Tibial nerve (tissue), 4 donors: Measurements from ENCODE around the gene RTL5. TPM values are rescaled to one million over a fixed set of nuclear protein-coding genes. Genes with fewer than 3 reads are reported as not detected.

Source experiments
- DNase-seq, 2 donors: peaks; one replicate each; pipeline ENCODE4 v3.0.0-alpha.2; 2019; ENCODE audit warnings: low spot score in 2 of 2
- H3K27ac ChIP-seq, 4 donors: fragments of 200-600 bp; sonication (generic) in 3 of 4; one replicate each; pipeline ENCODE4 v1.5.1; 2017 to 2019; ENCODE audit warnings: mild to moderate bottlenecking in 1 of 4
- H3K27me3 ChIP-seq, 2 donors: fragments of 200-600 bp; sonication (generic) in 1 of 2; one replicate each; pipeline versions ENCODE4 v1.5.1 to v1.6.0; 2017 to 2019
- H3K36me3 ChIP-seq, 3 donors: fragments of 200-600 bp; sonication (generic); one replicate each; pipeline ENCODE4 v1.5.1; 2018 to 2019
- H3K4me1 ChIP-seq, 4 donors: fragments of 200-600 bp; sonication (generic) in 3 of 4; one replicate each; pipeline ENCODE4 v1.5.1; 2017 to 2019
- H3K4me3 ChIP-seq, 4 donors: fragments of 200-600 bp; sonication (generic) in 3 of 4; one replicate each; pipeline ENCODE4 v1.5.1; 2017 to 2019; ENCODE audit warnings: mild to moderate bottlenecking in 1 of 4, moderate library complexity in 1 of 4
- H3K9me3 ChIP-seq, 4 donors: fragments of 200-600 bp; sonication (generic) in 3 of 4; one replicate each; pipeline ENCODE4 v1.5.1; 2017 to 2019
- EP300 ChIP-seq, 2 donors: sonication (generic); formaldehyde crosslinking; IDR thresholded peaks; one replicate each; pipeline ENCODE4 v1.6.1; 2017; ENCODE audit warnings: antibody characterized with exemption in 2 of 2, mild to moderate bottlenecking in 1 of 2
- POLR2A ChIP-seq, 2 donors: fragments of 450-650 bp; IDR thresholded peaks; one replicate each; pipeline ENCODE4 v1.6.1; 2017; ENCODE audit warnings: antibody characterized with exemption in 2 of 2, mild to moderate bottlenecking in 2 of 2, moderate library complexity in 2 of 2
- WGBS, 2 donors: methylation state at CpG; one replicate each; pipeline ENCODE4 v1.1.5; 2018; 5-methylcytosine and 5-hydroxymethylcytosine counted together
- total RNA-seq, 4 donors: library from RNA; depleted of rRNA; stranded (reverse); fragments of >200 nt; gene quantifications; one replicate each; pipeline ENCODE4 v1.1.0, GENCODE V29; 2016
- TF ChIP-seq, protein P1 (sequence below), 5 experiments: fragments of 200-600 bp in 3 of 5; fragments of 450-650 bp in 2 of 5; sonication (generic) in 3 of 5; IDR thresholded peaks; one replicate each; pipeline ENCODE4 v1.5.1; 2016 to 2019; ENCODE audit warnings: antibody characterized with exemption in 5 of 5, mild to moderate bottlenecking in 3 of 5, moderate library complexity in 2 of 5

RTL5 gene
- total RNA-seq, 4 donors from 2014 or later, result 6.5 to 14.7 (median 7.8) TPM

DNA sequence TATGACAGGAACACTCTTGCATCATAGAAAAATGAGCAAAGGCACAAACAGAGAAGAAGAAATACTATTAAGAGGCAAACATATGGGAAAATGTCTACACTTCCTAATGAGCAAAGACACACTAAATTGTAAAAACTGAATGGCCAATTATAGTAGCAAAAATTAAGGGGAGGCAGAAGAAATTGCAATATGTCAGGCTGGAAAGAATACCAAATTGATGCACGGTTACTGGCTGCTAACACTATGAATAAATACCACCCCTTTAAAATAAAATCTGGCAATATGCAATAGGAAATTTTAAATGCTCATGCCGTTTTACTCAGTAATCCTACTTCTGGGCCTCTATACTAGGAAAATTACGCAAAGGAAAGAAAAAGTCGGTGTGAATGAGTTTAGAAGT is 33.8 kb upstream of the RTL5 start:
- H3K36me3 ChIP-seq, result no peaks in the 10 kb centered on the region
- 75 to 77% methylated on average over 4 of the region's 4 CpGs for WGBS, 2 donors
- H3K4me3 ChIP-seq, result no peak overlapping the region
- DNase-seq, result no peak
- H3K27me3 ChIP-seq, result peaks cover 0 to 10% of the 10 kb centered on the region in 2 donors
- no peaks in the 10 kb centered on the region for H3K4me1 ChIP-seq
- no peak overlapping the region for H3K27ac ChIP-seq
- no peaks in the 10 kb centered on the region for H3K9me3 ChIP-seq
- TF ChIP-seq POLR2A (IDR thresholded peaks at IDR 0.05) (no peak), EP300 (IDR thresholded peaks at IDR 0.05) (no peak)
- TF ChIP-seq, protein P1, sequence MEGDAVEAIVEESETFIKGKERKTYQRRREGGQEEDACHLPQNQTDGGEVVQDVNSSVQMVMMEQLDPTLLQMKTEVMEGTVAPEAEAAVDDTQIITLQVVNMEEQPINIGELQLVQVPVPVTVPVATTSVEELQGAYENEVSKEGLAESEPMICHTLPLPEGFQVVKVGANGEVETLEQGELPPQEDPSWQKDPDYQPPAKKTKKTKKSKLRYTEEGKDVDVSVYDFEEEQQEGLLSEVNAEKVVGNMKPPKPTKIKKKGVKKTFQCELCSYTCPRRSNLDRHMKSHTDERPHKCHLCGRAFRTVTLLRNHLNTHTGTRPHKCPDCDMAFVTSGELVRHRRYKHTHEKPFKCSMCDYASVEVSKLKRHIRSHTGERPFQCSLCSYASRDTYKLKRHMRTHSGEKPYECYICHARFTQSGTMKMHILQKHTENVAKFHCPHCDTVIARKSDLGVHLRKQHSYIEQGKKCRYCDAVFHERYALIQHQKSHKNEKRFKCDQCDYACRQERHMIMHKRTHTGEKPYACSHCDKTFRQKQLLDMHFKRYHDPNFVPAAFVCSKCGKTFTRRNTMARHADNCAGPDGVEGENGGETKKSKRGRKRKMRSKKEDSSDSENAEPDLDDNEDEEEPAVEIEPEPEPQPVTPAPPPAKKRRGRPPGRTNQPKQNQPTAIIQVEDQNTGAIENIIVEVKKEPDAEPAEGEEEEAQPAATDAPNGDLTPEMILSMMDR (IDR thresholded peaks at IDR 0.05), result no peak

DNA sequence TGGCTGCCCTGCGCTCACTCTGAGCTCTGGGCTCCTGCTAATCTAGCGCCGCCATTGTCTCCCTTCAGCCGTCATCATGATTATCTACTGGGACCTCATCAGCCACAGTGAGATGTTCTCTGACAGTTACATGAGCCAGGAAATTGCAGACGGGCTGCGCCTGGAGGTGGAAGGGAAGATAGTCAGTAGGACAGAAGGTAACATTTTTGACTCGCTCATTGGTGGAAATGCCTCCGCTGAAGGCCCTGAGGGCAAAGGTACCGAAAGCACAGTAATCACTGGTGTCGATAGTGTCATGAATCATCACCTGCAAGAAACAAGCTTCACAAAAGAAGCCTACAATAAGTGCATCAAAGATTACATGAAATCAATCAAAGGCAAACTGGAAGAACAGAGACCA is 28.1 kb upstream of the RTL5 start:
- no peak overlapping the region for H3K4me3 ChIP-seq
- no peaks in the 10 kb centered on the region for H3K36me3 ChIP-seq
- no peaks in the 10 kb centered on the region for H3K4me1 ChIP-seq
- 83 to 86% methylated on average over 8 to 10 of the region's 10 CpGs for WGBS, 2 donors
- no peak for DNase-seq
- H3K27me3 ChIP-seq, result peaks cover 0 to 10% of the 10 kb centered on the region in 2 donors
- no peaks in the 10 kb centered on the region for H3K9me3 ChIP-seq
- TF ChIP-seq, protein P1 (IDR thresholded peaks at IDR 0.05), result no peak
- TF ChIP-seq POLR2A (IDR thresholded peaks at IDR 0.05) (no peak), EP300 (IDR thresholded peaks at IDR 0.05) (no peak)
- no peak overlapping the region for H3K27ac ChIP-seq

DNA sequence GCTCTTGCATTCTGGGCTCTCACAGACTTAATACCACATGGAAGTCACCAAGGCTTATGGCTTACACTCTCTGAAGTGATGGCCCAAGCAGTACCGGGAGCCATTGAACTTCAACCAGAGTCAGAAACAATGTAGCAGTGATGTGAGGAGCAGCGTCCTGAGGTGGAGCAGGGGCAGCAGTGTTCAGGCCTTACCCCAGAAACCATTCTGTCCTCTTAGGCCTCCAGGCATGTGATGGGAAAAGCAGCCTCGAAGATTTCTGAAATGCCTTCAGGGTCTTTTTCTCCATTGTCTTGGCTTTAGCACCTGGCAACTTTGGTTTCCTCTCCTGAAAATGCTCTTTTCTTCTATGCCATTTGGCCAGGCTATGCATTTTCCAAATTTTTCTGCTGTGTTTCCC is 27.1 kb upstream of the RTL5 start:
- Histone ChIP-seq H3K4me3 (no peak overlapping the region), H3K36me3 (no peaks in the 10 kb centered on the region), H3K9me3 (no peaks in the 10 kb centered on the region), H3K27ac (no peak overlapping the region), H3K27me3 (peaks cover 0 to 9% of the 10 kb centered on the region in 2 donors), H3K4me1 (no peaks in the 10 kb centered on the region)
- TF ChIP-seq, protein P1 (IDR thresholded peaks at IDR 0.05), result no peak
- TF ChIP-seq POLR2A (IDR thresholded peaks at IDR 0.05) (no peak), EP300 (IDR thresholded peaks at IDR 0.05) (no peak)
- WGBS, 2 donors, result 88 to 94% methylated on average over 2 to 3 of the region's 3 CpGs
- DNase-seq, result no peak

DNA sequence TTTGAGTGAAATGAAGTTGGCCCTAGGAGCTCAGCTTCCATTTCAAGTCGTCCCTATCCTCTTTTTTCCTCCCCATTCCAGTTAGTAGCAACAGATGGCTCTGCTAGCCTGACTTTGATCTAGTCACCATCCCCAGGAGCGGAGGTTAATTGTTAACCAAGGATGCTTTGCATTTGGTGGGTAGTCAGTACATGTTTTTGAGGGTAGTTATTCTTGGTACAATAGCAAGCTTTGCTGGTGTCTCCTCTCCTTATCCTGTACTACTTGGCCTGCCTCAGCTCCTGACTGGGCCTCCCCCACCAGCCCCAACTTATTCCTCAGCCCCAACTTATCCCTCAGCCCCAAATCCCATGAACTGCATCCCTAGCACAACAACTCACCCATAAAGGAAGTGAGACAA is 14.8 kb upstream of the RTL5 start:
- H3K9me3 ChIP-seq, result no peaks in the 10 kb centered on the region
- DNase-seq, result no peak
- H3K36me3 ChIP-seq, result no peaks in the 10 kb centered on the region
- peaks cover 0 to 5% of the 10 kb centered on the region in 2 donors for H3K27me3 ChIP-seq
- H3K4me3 ChIP-seq, result no peak overlapping the region
- no peaks in the 10 kb centered on the region for H3K4me1 ChIP-seq
- H3K27ac ChIP-seq, result no peak overlapping the region
- 65 to 82% methylated on average over 2 of the region's 2 CpGs for WGBS, 2 donors
- TF ChIP-seq POLR2A (IDR thresholded peaks at IDR 0.05), result no peak
- TF ChIP-seq, protein P1 (IDR thresholded peaks at IDR 0.05), result no peak
- no peak for TF ChIP-seq EP300 (IDR thresholded peaks at IDR 0.05)

DNA sequence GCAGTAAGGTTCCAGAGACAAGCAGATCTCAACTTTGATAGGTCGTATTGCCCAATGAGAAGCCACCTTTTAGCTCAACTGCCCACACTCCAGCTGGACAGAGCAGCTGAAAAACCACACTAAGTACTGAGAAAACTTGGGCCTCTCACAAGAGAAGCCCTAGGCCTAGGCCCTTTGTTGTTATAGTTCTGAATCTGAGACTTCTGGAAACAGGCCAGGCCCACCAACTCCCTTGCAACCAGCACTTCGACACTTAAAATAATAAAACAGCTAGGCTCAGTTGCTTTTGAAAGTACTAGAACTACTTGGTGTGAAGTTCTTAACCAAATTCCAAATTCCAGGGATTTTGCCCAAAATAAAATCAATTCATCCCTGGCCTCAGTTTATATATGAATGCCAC is 13.5 kb upstream of the RTL5 start:
- no peaks in the 10 kb centered on the region for H3K4me1 ChIP-seq
- no peak overlapping the region for H3K4me3 ChIP-seq
- WGBS, 2 donors, result 16 to 17% methylated on average over 2 of the region's 2 CpGs
- no peaks in the 10 kb centered on the region for H3K9me3 ChIP-seq
- peaks cover 0 to 7% (median 0%) of the 10 kb centered on the region in 3 donors for H3K36me3 ChIP-seq
- DNase-seq, result no peak
- no peak overlapping the region for H3K27ac ChIP-seq
- peaks cover 0 to 5% of the 10 kb centered on the region in 2 donors for H3K27me3 ChIP-seq
- TF ChIP-seq, protein P1 (IDR thresholded peaks at IDR 0.05), result no peak
- no peak for TF ChIP-seq EP300 (IDR thresholded peaks at IDR 0.05)
